Neutrophil (primary cell): ENCODE measurements around the gene RAP1GAP2.

Source experiments
- H3K27ac ChIP-seq: fragments of 200-600 bp; sonication (generic); 2 replicates; pipeline ENCODE4 v1.5.1; 2016; ENCODE audit warnings: mild to moderate bottlenecking, moderate library complexity
- H3K27me3 ChIP-seq: fragments of 200-600 bp; sonication (generic); 2 replicates; pipeline ENCODE4 v1.6.0; 2016; ENCODE audit warnings: mild to moderate bottlenecking
- H3K36me3 ChIP-seq: fragments of 200-600 bp; sonication (generic); 2 replicates; pipeline ENCODE4 v1.5.1; 2017
- H3K4me1 ChIP-seq, 2 experiments: fragments of 200-600 bp in 1 of 2; sonication (generic) in 1 of 2; 1 replicate in 1 of 2; 2 replicates in 1 of 2; pipeline versions ENCODE4 v1.5.1 to v1.6.1; 2013 to 2016; ENCODE audit warnings: low read depth in 1 of 2, low read length in 1 of 2, mild to moderate bottlenecking in 1 of 2, moderate library complexity in 1 of 2; ENCODE audit not compliant: control insufficient read depth in 1 of 2, insufficient read depth in 1 of 2
- H3K4me3 ChIP-seq, 2 experiments: fragments of 200-600 bp in 1 of 2; sonication (generic) in 1 of 2; 1 replicate in 1 of 2; 2 replicates in 1 of 2; pipeline ENCODE4 v1.5.1; 2013 to 2016; ENCODE audit warnings: low read depth in 1 of 2, low read length in 1 of 2, mild to moderate bottlenecking in 1 of 2, moderate library complexity in 1 of 2
- H3K9me3 ChIP-seq: fragments of 200-600 bp; sonication (generic); 2 replicates; pipeline ENCODE4 v1.5.1; 2016
- CTCF ChIP-seq: fragments of 200-600 bp; sonication (generic); IDR thresholded peaks from 2 replicates; pipeline ENCODE4 v1.5.1; 2016; ENCODE audit warnings: antibody characterized with exemption

RAP1GAP2 gene

DNA sequence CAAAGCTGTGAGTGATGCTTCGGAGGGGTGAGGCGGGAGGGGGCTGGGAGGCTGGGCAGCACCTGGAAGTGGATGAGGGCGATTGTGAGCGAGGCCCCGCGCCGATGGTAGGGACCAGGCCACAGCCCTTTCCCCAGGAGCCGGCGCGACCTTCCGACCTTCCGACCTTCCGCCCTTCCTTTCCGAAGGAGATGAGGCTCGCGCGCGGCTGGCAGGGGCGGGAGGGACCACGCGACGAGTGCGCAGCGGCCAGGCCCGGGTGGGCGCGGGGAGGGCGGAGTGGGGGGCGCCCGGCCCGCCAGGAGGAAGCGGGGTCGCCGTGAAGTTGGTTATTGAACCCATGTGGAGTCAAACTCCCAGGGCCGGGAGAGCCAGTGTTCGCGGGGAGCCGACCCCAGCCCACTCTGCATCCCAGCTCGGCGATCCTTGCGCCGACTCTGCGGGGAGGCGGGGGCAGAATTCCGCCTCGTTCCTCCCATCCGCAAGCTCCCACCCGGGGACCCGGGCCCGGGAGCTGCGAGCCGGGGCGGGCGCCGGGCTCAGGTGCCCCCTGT lies 56.6 kb downstream of the RAP1GAP2 start:
- Histone ChIP-seq H3K4me3 (peak overlapping the region; percentile 47 to 63), H3K27ac (peak overlapping the region; percentile 40), H3K4me1 (peaks cover 33 to 53% of the 10 kb centered on the region in 2 experiments), H3K9me3 (no peaks in the 10 kb centered on the region), H3K36me3 (peaks cover 7% of the 10 kb centered on the region), H3K27me3 (peaks cover 51% of the 10 kb centered on the region)
- no peak for TF ChIP-seq CTCF

DNA sequence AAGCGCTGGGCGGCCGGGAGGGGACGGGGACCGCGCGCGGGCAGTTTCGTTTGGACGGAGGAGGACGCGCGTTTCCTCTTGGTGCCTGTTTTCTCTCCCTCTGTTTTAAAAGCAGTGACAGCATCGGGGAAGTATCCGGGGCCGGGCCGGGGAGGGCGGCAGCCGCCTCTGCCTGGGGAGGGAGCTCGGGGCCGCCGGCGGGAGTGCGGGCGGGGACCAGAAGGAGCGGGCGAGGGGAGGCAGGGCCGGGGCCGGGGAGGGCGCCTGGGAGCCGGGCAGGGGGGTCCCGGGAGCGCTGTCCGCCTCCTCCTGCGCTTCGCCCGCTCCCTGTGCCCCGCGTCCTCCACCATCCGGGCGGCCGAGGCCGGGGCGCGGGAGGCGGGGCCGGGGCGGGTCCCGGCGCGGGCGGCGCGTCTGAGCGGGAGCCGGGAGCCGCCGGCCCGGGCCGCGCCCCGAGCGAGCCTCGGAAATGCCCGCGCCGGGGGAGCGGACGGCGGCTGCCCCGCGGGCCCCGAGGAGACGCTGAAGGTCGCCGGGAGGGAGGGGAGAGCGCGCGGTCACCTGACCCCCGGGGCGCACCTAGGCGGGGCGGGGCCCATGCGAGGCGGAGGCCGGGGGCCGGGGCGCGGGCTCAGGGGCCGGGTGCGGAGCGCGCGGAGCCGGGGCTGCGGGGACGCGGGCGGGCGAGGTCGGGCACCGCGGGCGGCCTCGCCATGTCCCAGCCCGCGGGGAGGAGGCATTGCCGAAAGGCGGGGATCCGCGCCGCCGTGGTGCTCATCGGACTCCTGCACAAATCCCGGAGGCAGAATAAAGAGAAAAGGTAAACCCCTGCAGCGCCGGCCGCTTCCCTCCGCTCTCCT lies 57.3 kb downstream of the RAP1GAP2 start:
- Histone ChIP-seq H3K9me3 (no peaks in the 10 kb centered on the region), H3K4me3 (peak overlapping the region; percentile 53 to 63), H3K4me1 (peaks cover 26 to 46% of the 10 kb centered on the region in 2 experiments), H3K36me3 (peaks cover 7% of the 10 kb centered on the region), H3K27me3 (peaks cover 51% of the 10 kb centered on the region), H3K27ac (peak overlapping the region; percentile 40)
- TF ChIP-seq CTCF = no peak

- Histone ChIP-seq H3K9me3 (no peaks in the 10 kb centered on the region), H3K27ac (no peak overlapping the region), H3K4me1 (peaks cover 22 to 40% of the 10 kb centered on the region in 2 experiments), H3K4me3 (peak overlapping the region; percentile 53 to 61), H3K27me3 (peaks cover 51% of the 10 kb centered on the region), H3K36me3 (peaks cover 4% of the 10 kb centered on the region)
- no peak for TF ChIP-seq CTCF
These were observed 58.2 kb downstream of the RAP1GAP2 start for GRCh38 chr17:2854143-2855055.

GRCh38 chr17:2855063-2855600 lies 58.9 kb downstream of the RAP1GAP2 start:
- TF ChIP-seq CTCF = no peak
- Histone ChIP-seq H3K27ac (no peak overlapping the region), H3K4me1 (peaks cover 22 to 40% of the 10 kb centered on the region in 2 experiments), H3K27me3 (peaks cover 51% of the 10 kb centered on the region), H3K4me3 (peak overlapping the region in 1 of 2 experiments; percentile 61), H3K36me3 (no peaks in the 10 kb centered on the region), H3K9me3 (no peaks in the 10 kb centered on the region)

- no peak overlapping the region for H3K27ac ChIP-seq
- no peaks in the 10 kb centered on the region for H3K9me3 ChIP-seq
- no peak overlapping the region for H3K4me3 ChIP-seq
- no peaks in the 10 kb centered on the region for H3K36me3 ChIP-seq
- H3K4me1 ChIP-seq = peaks cover 22 to 39% of the 10 kb centered on the region in 2 experiments
- peaks cover 43% of the 10 kb centered on the region for H3K27me3 ChIP-seq
- no peak for TF ChIP-seq CTCF
These were observed 60.5 kb downstream of the RAP1GAP2 start for GRCh38 chr17:2856727-2857126.
